Superior temporal gyrus (tissue), 1 donor: ENCODE data around the gene HOXD4.

Source experiments
- DNase-seq: peaks from one replicate; pipeline ENCODE4 v3.0.0-alpha.2; 2016; ENCODE audit errors: extremely low spot score

HOXD4 gene

DNA sequence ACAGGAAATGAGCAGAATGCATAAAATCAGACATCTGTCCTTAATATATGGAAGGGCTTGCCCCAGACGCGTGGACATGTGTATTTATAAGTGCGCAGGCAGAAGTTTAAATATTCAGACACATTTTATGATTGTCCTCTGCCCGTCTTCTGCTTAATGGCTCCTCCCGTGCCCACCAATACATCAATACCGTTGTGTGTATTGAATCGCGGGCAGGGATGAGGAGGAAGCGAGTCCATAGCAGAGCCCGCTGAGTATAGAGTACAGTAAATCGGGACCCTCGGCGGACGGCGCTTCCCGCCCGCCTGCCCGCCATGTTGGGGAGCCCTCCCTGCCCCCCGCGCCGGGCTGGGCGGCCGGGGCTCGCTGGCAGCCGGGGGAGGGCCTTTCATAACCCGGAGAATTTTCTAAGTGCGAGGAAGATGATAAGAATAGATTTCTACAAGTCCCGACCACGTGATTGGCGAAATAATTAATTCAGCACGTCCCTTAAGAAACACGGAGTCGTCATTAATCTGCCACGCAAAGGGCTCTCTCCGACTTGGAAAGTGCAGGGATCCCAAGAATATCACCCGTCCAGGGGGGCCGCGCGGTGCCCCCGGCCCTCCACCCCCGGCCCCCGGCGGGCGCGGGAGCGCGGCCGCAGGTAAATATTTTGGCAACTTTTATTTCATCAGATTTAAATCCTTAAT, 5.6 kb downstream of the HOXD4 start, which contains the start of gene HOXD3:
TSS of gene HOXD3 (plus strand) at position 501 of the 692 bp plus-strand sequence. CDS start 11,808 bp downstream, outside the sequence.
- no peak for DNase-seq

DNA sequence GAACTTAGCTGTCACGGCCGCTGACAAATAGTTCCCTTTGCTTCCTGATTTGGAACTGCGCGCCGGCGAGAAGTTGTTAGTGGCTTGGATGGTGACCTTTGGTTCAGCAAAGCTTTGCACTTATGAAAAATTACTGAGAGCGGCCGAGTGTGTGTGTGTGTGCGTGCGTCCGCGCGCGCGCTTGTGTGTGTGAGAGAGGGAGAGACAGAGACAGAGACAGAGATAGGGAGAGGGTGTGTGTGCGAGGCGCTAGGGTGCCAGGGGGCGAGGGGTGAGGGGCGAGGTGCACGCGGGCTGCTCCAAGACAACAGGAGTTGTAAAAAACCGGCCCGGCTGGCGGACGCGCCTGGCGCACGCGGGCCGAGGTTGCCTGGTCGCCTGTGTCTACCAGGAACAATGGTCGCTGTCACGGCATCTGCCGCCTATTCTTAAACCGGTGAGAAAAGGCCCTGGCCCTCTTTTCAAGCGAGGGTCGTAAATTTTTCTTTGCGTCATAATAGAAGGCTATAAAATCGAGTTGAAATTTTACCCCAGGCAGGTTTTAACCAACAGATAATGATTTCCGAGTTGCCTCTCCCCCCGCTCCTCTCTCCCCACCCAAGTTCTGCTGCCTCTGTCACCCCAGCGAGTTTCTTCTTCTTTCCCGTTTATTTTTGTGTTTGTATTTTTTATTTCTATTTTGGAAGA, 6.3 kb downstream of the HOXD4 start:
- no peak for DNase-seq

GRCh38 chr2:176158186-176158591, 6.8 kb downstream of the HOXD4 start:
- DNase-seq: no peak

DNA sequence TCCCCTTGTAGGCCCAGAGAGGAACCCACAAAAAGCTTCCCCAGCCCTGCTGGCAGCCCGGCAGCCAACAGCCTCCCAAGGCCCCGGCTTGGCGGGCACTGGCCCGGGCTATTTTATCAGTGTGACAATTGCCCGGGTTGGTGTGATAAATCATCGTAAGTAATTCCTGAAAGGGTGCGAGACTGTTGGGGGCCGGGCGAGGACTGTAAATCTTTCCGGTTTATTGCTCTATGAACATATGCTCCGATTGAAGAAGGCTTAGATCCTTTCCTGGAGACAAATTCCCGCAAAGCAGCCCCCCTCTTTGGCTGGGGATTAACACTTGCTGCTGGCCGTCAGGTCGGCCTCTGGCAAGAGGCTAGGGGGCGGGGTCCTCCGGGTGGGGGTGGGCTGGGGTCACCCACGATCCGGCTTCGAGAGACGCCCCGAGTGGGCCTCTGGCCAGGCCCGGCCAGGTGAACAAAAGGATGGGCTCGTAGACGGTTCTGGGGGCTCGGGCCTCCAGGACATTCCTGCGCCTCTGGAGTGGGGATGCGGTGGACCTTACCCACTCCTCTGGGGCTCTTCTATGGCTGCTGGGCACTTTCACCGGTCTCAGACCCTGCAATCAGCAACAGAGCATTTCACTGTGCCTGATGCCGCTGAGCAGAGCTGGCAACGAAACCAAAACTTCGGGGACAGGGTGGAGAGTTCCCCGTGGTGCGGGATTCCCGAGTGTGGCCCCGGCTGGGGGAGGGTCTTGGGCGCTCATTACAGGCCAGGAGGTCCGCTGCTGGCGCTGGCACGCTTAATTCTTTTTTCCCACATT, 7.7 kb downstream of the HOXD4 start:
- DNase-seq: no peak

GRCh38 chr2:176159663-176160250, 8.4 kb downstream of the HOXD4 start:
- DNase-seq: no peak

DNA sequence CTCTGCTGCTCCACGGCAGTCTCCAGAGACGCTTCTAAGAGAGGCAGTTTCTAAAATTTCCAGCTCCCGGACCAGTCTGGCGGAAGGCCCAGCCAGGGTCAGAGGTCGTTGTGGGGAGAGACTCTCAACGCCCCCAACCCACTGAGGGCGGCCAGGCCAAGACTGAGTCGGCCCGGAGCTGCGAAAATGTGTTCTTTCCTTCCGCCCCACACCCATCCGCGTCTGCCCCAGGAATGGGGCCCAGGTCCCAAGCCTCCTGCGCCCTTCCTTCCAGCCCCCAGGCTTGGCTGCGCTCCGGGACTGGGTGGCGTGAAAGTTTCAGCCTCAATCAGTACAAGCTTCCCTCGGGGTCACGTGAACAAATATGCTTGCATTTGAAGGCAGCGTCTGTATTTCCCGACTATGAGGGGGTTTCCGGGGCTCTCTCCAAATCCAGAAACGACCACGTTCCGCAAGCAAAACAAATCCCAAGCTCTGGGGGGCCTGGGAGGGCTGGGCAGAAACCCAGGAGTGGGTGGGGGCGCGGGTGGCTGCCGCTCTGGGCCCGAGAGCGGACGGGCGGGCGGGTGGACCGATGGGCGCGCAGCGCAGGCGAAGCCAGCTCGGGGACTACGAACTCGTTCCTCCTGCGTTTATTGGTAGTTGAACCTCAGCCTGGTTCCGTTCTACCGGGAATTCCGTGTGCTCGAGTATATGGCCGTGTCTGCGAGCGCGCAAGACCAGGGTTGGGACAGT, 9.1 kb downstream of the HOXD4 start:
- no peak for DNase-seq

DNA sequence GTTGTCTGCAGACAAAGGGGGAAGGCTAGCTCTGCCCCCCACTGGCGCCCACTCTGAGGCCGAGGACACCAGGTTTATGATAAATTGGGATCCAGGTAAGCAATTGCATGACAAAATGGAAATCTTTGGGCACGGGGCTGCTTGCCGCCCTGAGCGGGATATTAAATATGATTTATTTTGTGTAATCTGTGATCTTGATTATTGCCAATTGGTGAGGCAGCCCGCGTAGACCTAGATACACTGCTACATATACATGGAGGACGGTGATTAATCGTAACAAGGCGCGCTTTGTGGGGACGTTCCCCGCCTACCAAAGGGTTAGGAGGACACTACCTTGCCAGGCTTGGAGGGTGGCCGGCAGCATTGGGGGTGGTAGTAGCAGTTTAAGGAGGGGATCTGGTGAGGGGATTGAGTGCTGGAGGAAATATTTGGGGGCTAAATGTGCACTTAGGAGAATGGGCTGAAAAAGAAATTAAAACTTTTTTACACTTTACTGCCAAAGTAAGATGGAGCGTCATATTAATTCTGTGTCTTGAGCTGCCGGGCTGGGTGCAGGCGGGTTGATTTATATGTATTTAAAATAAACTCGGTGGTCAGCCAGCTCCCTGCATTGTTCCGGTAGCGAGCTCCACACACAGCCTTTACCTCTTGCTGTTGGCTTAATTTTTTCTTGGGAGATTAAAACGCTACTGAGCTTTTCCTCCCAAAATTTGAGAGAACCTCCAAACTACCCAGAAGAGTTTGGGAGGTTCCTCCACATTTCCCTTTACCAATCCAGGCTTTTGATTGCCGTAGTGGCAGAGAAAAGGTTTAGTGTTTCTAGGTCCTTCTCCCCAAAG, 9.9 kb downstream of the HOXD4 start:
- DNase-seq: no peak

GRCh38 chr2:176161825-176162626, 10.7 kb downstream of the HOXD4 start:
- no peak for DNase-seq

- DNase-seq: no peak
Measured at GRCh38 chr2:176162911-176163671, 11.7 kb downstream of the HOXD4 start.

DNA sequence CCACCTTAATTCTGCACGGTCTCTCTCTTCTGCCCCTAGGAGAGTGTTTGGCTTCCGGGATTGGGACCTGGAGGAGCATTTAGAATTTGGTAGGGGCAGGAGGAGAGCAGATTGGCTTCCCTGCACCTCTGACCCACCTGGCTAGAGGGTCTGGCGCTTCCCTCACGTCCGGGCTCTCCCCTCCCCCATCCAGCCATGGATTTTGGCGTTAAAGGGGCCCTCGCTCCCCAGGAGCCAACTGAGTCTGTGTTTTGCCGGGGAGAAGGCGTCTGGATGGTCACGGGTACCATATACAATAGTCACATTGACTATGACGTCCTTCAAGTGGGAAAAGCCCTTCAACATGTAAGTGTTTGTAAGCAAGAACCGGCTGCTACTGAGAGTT, 12.3 kb downstream of the HOXD4 start:
- no peak for DNase-seq

DNA sequence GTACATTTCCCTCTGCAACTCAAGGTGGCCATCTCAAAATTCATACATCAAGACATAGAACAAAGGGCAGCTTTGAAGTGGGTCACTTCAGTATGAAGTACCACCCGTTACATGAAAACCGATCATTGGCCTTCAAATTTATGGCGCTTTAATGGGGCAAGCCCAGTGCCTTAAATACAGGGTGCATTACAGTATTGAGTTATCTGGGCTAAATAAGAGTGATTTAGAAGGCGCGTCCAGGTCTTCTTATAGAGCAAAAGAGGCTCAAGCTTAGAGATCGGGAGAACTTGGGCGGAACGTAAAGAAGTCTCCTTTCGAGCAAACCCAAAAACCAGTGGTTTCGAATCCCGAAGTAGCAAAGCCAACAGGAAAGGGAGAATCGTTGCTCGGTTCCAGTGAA, 12.9 kb downstream of the HOXD4 start:
- DNase-seq: no peak

GRCh38 chr2:176164611-176165369, 13.4 kb downstream of the HOXD4 start:
- no peak for DNase-seq

DNA sequence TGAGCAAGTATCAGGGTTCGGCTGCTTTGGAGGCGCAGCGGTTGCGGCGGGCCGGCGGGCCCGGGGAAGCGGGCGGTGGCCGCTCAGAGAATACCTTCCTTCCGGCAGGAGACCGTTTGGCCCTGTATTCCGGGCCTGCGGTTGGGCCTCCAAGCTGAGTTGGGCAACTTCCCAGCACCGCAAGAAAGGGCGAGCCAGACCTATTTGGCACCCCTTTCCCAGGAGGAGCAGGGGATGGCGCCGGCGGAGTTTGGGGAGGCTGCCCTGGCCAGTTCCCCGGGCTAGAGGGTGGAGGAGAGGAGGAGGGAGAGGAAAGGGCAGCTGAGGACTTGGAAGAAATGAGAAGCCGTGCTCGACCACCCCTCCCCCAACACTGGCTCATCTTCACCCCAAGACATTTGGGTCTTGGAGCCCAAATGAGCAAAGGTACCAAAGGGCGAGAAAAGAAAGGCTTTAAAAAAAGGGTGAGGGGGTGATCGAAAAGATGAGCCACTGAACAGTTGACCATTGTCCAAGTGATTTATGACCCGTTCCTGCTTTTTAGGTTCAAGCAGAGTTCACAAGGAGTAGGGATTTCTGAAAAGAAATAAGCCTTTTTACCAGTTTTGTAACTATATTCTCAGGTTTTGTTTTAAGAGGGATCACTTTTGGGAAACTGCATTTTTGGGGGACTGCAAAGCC, 14.2 kb downstream of the HOXD4 start:
- no peak for DNase-seq

DNA sequence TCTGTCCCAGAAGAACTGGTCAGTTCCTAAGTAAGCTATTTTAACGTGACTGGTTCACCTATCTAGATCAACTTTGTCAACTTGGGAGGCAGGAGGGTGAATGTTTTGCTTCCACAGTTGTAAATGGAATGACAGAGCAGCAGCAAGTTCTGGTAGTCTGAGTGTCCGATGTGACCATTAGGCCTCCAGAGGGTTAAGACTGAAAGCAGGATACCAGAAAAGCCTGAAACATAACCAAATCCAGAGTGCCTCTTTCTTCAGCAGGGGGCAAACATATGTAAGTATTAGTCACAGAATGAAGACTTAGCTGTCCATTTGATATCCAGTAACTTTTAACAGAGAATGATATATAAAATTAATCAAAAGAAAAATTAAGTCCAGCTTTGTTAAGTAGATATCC, 14.9 kb downstream of the HOXD4 start:
- DNase-seq: no peak

DNA sequence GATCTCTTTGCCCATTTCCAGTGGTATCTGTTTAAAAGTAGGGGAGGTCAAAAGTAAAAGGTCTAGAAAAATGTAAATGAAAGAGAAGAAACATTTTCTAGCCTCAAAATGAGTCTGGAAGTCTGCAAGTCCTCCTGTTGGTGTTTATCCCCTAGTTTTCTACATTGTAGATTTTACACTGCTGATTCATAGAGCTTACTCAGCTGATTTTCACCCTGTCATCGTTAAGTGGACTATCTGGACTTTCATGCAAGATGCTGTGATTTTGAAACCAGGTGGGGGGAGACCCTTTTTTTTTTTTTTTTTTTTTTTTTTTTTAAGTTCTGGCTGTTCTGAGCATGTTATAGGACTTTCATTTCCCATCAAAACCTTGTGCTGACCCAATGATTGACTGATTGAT, 16.0 kb downstream of the HOXD4 start:
- no peak for DNase-seq

DNA sequence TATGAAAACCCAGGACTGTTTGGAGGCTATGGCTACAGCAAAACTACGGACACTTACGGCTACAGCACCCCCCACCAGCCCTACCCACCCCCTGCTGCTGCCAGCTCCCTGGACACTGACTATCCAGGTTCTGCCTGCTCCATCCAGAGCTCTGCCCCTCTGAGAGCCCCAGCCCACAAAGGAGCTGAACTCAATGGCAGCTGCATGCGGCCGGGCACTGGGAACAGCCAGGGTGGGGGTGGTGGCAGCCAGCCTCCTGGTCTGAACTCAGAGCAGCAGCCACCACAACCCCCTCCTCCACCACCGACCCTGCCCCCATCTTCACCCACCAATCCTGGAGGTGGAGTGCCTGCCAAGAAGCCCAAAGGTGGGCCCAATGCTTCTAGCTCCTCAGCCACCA, 17.8 kb downstream of the HOXD4 start:
- no peak for DNase-seq

- no peak for DNase-seq
Measured at GRCh38 chr2:176169711-176170110, 18.4 kb downstream of the HOXD4 start.
